Body of pancreas (tissue), 4 donors: ENCODE data around the gene MYO15B.

ENCODE experiments used
- CTCF ChIP-seq, 7 experiments: fragments of 450-650 bp in 4 of 7; fragments of 200-600 bp in 3 of 7; sonication (generic) in 3 of 7; IDR thresholded peaks; one replicate each; pipeline ENCODE4 v1.5.1; 2016 to 2019; ENCODE audit warnings: antibody characterized with exemption in 7 of 7
- POLR2A ChIP-seq, 3 donors: fragments of 450-650 bp; IDR thresholded peaks; one replicate each; pipeline ENCODE4 v1.6.1; 2016; ENCODE audit warnings: antibody characterized with exemption in 3 of 3, mild to moderate bottlenecking in 2 of 3

GRCh38 chr17:75625813-75626486 is 38.4 kb downstream of the MYO15B start:
- peak; percentile 13 to 51 (median 35) for TF ChIP-seq CTCF (IDR thresholded peaks at IDR 0.05)
- no peak for TF ChIP-seq POLR2A (IDR thresholded peaks at IDR 0.05)
